CD14-positive monocyte (primary cell): ENCODE data around the gene HSPB6. TPM values are rescaled to one million over a fixed set of nuclear protein-coding genes. Genes with fewer than 3 reads are reported as not detected.
"Not testable (repeated sequence)": the region's sequence is repeated elsewhere in the genome, so short reads cannot be mapped to it uniquely, and the experiment has no call there.

Source experiments
- DNase-seq, 3 donors: peaks; one replicate each; pipeline ENCODE4 v3.0.0-alpha.2; 2011 to 2022
- H2AFZ ChIP-seq: 2 replicates; pipeline ENCODE4 v1.6.0; 2012; ENCODE audit warnings: mild to moderate bottlenecking, low read depth, low read length, inconsistent platforms; ENCODE audit not compliant: insufficient read depth, poor library complexity, severe bottlenecking
- H3K27ac ChIP-seq, 2 donors: 1 replicate in 1 of 2; 2 replicates in 1 of 2; pipeline ENCODE4 v1.5.1; 2012 to 2013; ENCODE audit warnings: low read length in 2 of 2, control low read depth in 1 of 2, inconsistent platforms in 1 of 2, low read depth in 1 of 2, mild to moderate bottlenecking in 1 of 2
- H3K27me3 ChIP-seq, 2 donors: one replicate each; pipeline versions ENCODE4 v1.6.0 to v1.6.1; 2011 to 2013; ENCODE audit warnings: low read length in 2 of 2; ENCODE audit not compliant: control insufficient read depth in 2 of 2, insufficient read depth in 2 of 2
- H3K36me3 ChIP-seq, 2 donors: replicated peaks in 1 of 2; 1 replicate in 1 of 2; 2 replicates in 1 of 2; pipeline versions ENCODE4 v1.5.1 to v1.6.1; 2012 to 2013; ENCODE audit warnings: low read length in 2 of 2, control low read depth in 1 of 2, inconsistent platforms in 1 of 2, mild to moderate bottlenecking in 1 of 2; ENCODE audit not compliant: insufficient read depth in 2 of 2, control insufficient read depth in 1 of 2
- H3K4me1 ChIP-seq, 2 donors: 1 replicate in 1 of 2; 2 replicates in 1 of 2; pipeline versions ENCODE4 v1.5.1 to v1.6.1; 2012 to 2013; ENCODE audit warnings: low read length in 2 of 2, control low read depth in 1 of 2, inconsistent platforms in 1 of 2, mild to moderate bottlenecking in 1 of 2, moderate library complexity in 1 of 2; ENCODE audit not compliant: insufficient read depth in 2 of 2, control insufficient read depth in 1 of 2
- H3K4me2 ChIP-seq: replicated peaks from 2 replicates; pipeline ENCODE3; 2012; ENCODE audit warnings: low read length, moderate library complexity, mild to moderate bottlenecking; ENCODE audit not compliant: poor library complexity, severe bottlenecking; ENCODE audit errors: extremely low read depth
- H3K4me3 ChIP-seq, 3 experiments: fragments of 200-600 bp in 1 of 3; sonication (generic) in 1 of 3; replicated peaks in 1 of 3; 1 replicate in 2 of 3; 2 replicates in 1 of 3; pipeline ENCODE4 v1.5.1; 2011 to 2013; ENCODE audit warnings: low read length in 3 of 3, mild to moderate bottlenecking in 3 of 3, control low read depth in 2 of 3, low read depth in 2 of 3, inconsistent platforms in 1 of 3, moderate library complexity in 1 of 3
- H3K79me2 ChIP-seq: 2 replicates; pipeline ENCODE4 v1.6.0; 2012; ENCODE audit warnings: mild to moderate bottlenecking, control low read depth, inconsistent platforms, low read length, moderate library complexity; ENCODE audit not compliant: insufficient read depth
- H3K9ac ChIP-seq: 2 replicates; pipeline ENCODE4 v1.6.0; 2017; ENCODE audit warnings: low read length, mild to moderate bottlenecking; ENCODE audit not compliant: insufficient read depth, poor library complexity, severe bottlenecking
- H3K9me3 ChIP-seq, 2 donors: replicated peaks in 1 of 2; 1 replicate in 1 of 2; 2 replicates in 1 of 2; pipeline versions ENCODE4 v1.5.1 to v1.6.1; 2012 to 2013; ENCODE audit warnings: low read length in 2 of 2, control low read depth in 1 of 2; ENCODE audit not compliant: control insufficient read depth in 1 of 2, insufficient read depth in 1 of 2
- H4K20me1 ChIP-seq: 2 replicates; pipeline ENCODE4 v1.6.0; 2012; ENCODE audit warnings: mild to moderate bottlenecking, low read length, control low read depth, moderate library complexity; ENCODE audit not compliant: insufficient read depth
- H3K27ac Mint-ChIP-seq, 7 donors: one replicate each; pipeline ENCODE4 v1.8.0; 2020; ENCODE audit warnings: mild to moderate bottlenecking in 7 of 7, mixed read lengths in 7 of 7, moderate library complexity in 6 of 7, inconsistent platforms in 2 of 7
- H3K27me3 Mint-ChIP-seq, 3 donors: one replicate each; pipeline ENCODE4 v1.8.0; 2021 to 2022; ENCODE audit warnings: low read depth in 3 of 3, mild to moderate bottlenecking in 3 of 3, mixed read lengths in 3 of 3, moderate library complexity in 3 of 3, inconsistent platforms in 1 of 3
- H3K36me3 Mint-ChIP-seq, 2 donors: one replicate each; pipeline ENCODE4 v1.8.0; 2020; ENCODE audit warnings: mixed read lengths in 2 of 2, inconsistent platforms in 1 of 2, mild to moderate bottlenecking in 1 of 2
- H3K4me1 Mint-ChIP-seq: one replicate; pipeline ENCODE4 v1.8.0; 2020; ENCODE audit warnings: mild to moderate bottlenecking, mixed read lengths
- H3K4me3 Mint-ChIP-seq, 2 donors: one replicate each; pipeline ENCODE4 v1.8.0; 2020; ENCODE audit warnings: mild to moderate bottlenecking in 2 of 2, mixed read lengths in 2 of 2, moderate library complexity in 1 of 2
- H3K9me3 Mint-ChIP-seq, 7 donors: one replicate each; pipeline ENCODE4 v1.8.0; 2020 to 2022; ENCODE audit warnings: mixed read lengths in 7 of 7, mild to moderate bottlenecking in 6 of 7, moderate library complexity in 6 of 7, inconsistent platforms in 2 of 7
- CTCF ChIP-seq: fragments of 200-600 bp; IDR thresholded peaks from one replicate; pipeline ENCODE4 v1.8.0; 2022; ENCODE audit warnings: antibody characterized with exemption, mild to moderate bottlenecking
- WGBS: methylation state at CpG from one replicate; pipeline ENCODE4 v1.1.5; 2013; ENCODE audit warnings: missing lambda C conversion rate; ENCODE audit not compliant: insufficient coverage; 5-methylcytosine and 5-hydroxymethylcytosine counted together
- intact Hi-C, 2 donors: fragments of 100-400 bp; cut with micrococcal nuclease; formaldehyde crosslinking; loops; one replicate each; pipeline versions ENCODE4 v1.15.0 to v1.15.1; 2023
- polyA plus RNA-seq, 3 donors: library from polyadenylated mRNA; depleted of rRNA in 1 of 3; unstranded in 2 of 3; stranded (reverse) in 1 of 3; fragments of 300-500 nt in 2 of 3; fragments of >200 nt in 1 of 3; fragmentation: Illumina TruSeq in 2 of 3; gene quantifications; 1 replicate in 2 of 3; 2 replicates in 1 of 3; pipeline ENCODE4 v1.2.3, GENCODE V29; 2012 to 2021

Gene HSPB6
- polyA plus RNA-seq, 3 donors = not detected

- H3K9me3 ChIP-seq = peaks cover 0 to 4% of the 10 kb centered on the region in 2 donors
- no peaks in the 10 kb centered on the region for H4K20me1 ChIP-seq
- no peak for TF ChIP-seq CTCF
- no peak overlapping the region for H2AFZ ChIP-seq
- Mint-ChIP-seq H3K36me3 (no peaks in the 10 kb centered on the region), H3K4me3 (peak overlapping the region in 1 of 2 donors; percentile 73), H3K27ac (no peak overlapping the region), H3K27me3 (peaks cover 32 to 50% (median 44%) of the 10 kb centered on the region in 3 donors), H3K9me3 (peaks cover 0 to 17% (median 3%) of the 10 kb centered on the region in 7 donors), H3K4me1 (peaks cover 4% of the 10 kb centered on the region)
- H3K9ac ChIP-seq = no peak overlapping the region
- no peak overlapping the region for H3K4me3 ChIP-seq
- H3K27ac ChIP-seq = no peak overlapping the region
- peak overlapping the region; percentile 19 for H3K4me2 ChIP-seq
- H3K79me2 ChIP-seq = no peaks in the 10 kb centered on the region
- intact Hi-C loops = no loop called here
- WGBS = 10% methylated on average over 15 of the region's 15 CpGs
- no peaks in the 10 kb centered on the region for H3K4me1 ChIP-seq
- H3K27me3 ChIP-seq = peaks cover 2 to 22% of the 10 kb centered on the region in 2 donors
- peak in 1 of 3 donors; percentile 5 for DNase-seq
- no peaks in the 10 kb centered on the region for H3K36me3 ChIP-seq
Measured at GRCh38 chr19:35797663-35798062, 40.8 kb upstream of the HSPB6 start.

GRCh38 chr19:35796645-35797542 is 40.1 kb upstream of the HSPB6 start:
- no peak for DNase-seq
- Histone ChIP-seq H3K4me3 (no peak overlapping the region), H3K36me3 (no peaks in the 10 kb centered on the region), H3K79me2 (no peaks in the 10 kb centered on the region), H3K9ac (no peak overlapping the region), H3K4me2 (no peak overlapping the region), H3K27ac (no peak overlapping the region), H2AFZ (no peak overlapping the region), H3K27me3 (peaks cover 2 to 22% of the 10 kb centered on the region in 2 donors), H3K9me3 (peaks cover 0 to 1% of the 10 kb centered on the region in 2 donors), H3K4me1 (no peaks in the 10 kb centered on the region), H4K20me1 (no peaks in the 10 kb centered on the region)
- TF ChIP-seq CTCF = no peak
- Mint-ChIP-seq H3K27me3 (peaks cover 34 to 49% (median 44%) of the 10 kb centered on the region in 3 donors), H3K4me3 (peak overlapping the region in 1 of 2 donors; percentile 73), H3K27ac (peak overlapping the region in 2 of 7 donors; percentile 19 to 50), H3K4me1 (peaks cover 4% of the 10 kb centered on the region), H3K9me3 (peaks cover 0 to 12% (median 2%) of the 10 kb centered on the region in 7 donors), H3K36me3 (no peaks in the 10 kb centered on the region)
- intact Hi-C loops = no loop called here
- WGBS = 21% methylated on average over 39 of the region's 39 CpGs

GRCh38 chr19:35795564-35795963 is 38.7 kb upstream of the HSPB6 start:
- H3K36me3 Mint-ChIP-seq, H3K9me3 Mint-ChIP-seq, H3K4me3 Mint-ChIP-seq, H3K79me2 ChIP-seq, DNase-seq, H3K4me3 ChIP-seq, H3K9ac ChIP-seq, H3K4me1 ChIP-seq, intact Hi-C loops, H2AFZ ChIP-seq, H3K27ac ChIP-seq, H4K20me1 ChIP-seq, H3K36me3 ChIP-seq, H3K27ac Mint-ChIP-seq, H3K4me1 Mint-ChIP-seq, H3K9me3 ChIP-seq, H3K4me2 ChIP-seq: not testable (repeated sequence)
- peaks cover 2 to 22% of the 10 kb centered on the region in 2 donors for H3K27me3 ChIP-seq
- peaks cover 34 to 48% (median 44%) of the 10 kb centered on the region in 3 donors for H3K27me3 Mint-ChIP-seq
- WGBS = no CpG with 5 or more reads among the region's 1 CpG
